ENCODE results near the gene SEC14L2. TPM values are rescaled to one million over a fixed set of nuclear protein-coding genes. Genes with fewer than 3 reads are reported as not detected.

Gene SEC14L2
- total RNA-seq, 1 experiment from 2014 or later = 14.4 TPM

GRCh38 chr22:30405731-30406130, 8.9 kb downstream of the SEC14L2 start:
- DNase-seq (ENCODE audit: low spot score) = no peak
- Histone ChIP-seq H3K36me3 (ENCODE audit: insufficient read depth, low read length, poor library complexity, severe bottlenecking) (peaks cover 21% of the 10 kb centered on the region), H3K4me3 (ENCODE audit: low read depth, low read length, poor library complexity, severe bottlenecking) (no peak overlapping the region), H3K27ac (ENCODE audit: low read depth, low read length, poor library complexity, severe bottlenecking) (no peak overlapping the region), H3K27me3 (replicated peaks; ENCODE audit: insufficient read depth, low read depth, low read length, poor library complexity) (no peaks in the 10 kb centered on the region), H3K4me1 (ENCODE audit: insufficient read depth, low read length, poor library complexity, severe bottlenecking) (no peaks in the 10 kb centered on the region), H3K9me3 (ENCODE audit: low read depth, low read length, poor library complexity, severe bottlenecking) (no peaks in the 10 kb centered on the region)
- no TSS peak for BruUV-seq (replicated peaks)
- no peak for TF ChIP-seq EZH2 (IDR thresholded peaks at IDR 0.05; ENCODE audit: borderline replicate concordance, low read depth, low read length, poor library complexity, severe bottlenecking)
- TF ChIP-seq, protein P1, sequence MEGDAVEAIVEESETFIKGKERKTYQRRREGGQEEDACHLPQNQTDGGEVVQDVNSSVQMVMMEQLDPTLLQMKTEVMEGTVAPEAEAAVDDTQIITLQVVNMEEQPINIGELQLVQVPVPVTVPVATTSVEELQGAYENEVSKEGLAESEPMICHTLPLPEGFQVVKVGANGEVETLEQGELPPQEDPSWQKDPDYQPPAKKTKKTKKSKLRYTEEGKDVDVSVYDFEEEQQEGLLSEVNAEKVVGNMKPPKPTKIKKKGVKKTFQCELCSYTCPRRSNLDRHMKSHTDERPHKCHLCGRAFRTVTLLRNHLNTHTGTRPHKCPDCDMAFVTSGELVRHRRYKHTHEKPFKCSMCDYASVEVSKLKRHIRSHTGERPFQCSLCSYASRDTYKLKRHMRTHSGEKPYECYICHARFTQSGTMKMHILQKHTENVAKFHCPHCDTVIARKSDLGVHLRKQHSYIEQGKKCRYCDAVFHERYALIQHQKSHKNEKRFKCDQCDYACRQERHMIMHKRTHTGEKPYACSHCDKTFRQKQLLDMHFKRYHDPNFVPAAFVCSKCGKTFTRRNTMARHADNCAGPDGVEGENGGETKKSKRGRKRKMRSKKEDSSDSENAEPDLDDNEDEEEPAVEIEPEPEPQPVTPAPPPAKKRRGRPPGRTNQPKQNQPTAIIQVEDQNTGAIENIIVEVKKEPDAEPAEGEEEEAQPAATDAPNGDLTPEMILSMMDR (conservative IDR thresholded peaks at IDR 0.05; ENCODE audit: low read depth, low read length) = no peak
- intact Hi-C loops (cut with micrococcal nuclease; ENCODE audit: unreplicated experiment) = loop anchor here (10.0 kb wide), 1 partner anchor 61 kb away; no protein-coding TSS in a partner anchor
- POLR2A ChIA-PET (ENCODE audit: low non-redundant PET) = interaction anchor here (0.5 kb wide), 1 partner anchor 10 kb away, joined by 4 read pairs; no protein-coding TSS in a partner anchor
- CTCF ChIA-PET = no interaction called here

DNA sequence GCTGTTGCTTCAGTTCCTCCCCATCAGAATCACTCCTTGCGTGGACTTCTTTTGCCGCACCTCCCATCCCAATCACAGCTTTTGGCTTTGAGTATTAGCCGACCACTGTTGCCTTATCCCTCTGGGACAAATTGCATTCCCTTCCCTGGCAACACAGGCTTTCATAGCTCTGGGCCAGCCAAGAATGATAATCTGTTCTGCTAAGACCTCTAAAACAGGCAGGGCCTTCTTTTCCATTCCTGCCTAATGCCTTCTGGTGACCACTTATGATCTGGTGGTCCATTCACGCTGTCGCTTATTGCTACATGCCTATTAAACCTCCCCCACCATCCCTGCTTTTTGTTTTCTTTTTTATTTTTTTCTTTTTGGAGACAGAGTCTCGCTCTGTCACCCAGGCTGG, 9.6 kb downstream of the SEC14L2 start:
- no peak for DNase-seq (ENCODE audit: low spot score)

GRCh38 chr22:30408388-30409102, 11.7 kb downstream of the SEC14L2 start:
- Histone ChIP-seq H3K27ac (ENCODE audit: low read depth, low read length, poor library complexity, severe bottlenecking) (peak overlapping the region; percentile 10), H3K4me1 (ENCODE audit: insufficient read depth, low read length, poor library complexity, severe bottlenecking) (peaks cover 13% of the 10 kb centered on the region), H3K4me3 (ENCODE audit: low read depth, low read length, poor library complexity, severe bottlenecking) (no peak overlapping the region), H3K9me3 (ENCODE audit: low read depth, low read length, poor library complexity, severe bottlenecking) (no peaks in the 10 kb centered on the region), H3K27me3 (replicated peaks; ENCODE audit: insufficient read depth, low read depth, low read length, poor library complexity) (no peaks in the 10 kb centered on the region), H3K36me3 (ENCODE audit: insufficient read depth, low read length, poor library complexity, severe bottlenecking) (peaks cover 30% of the 10 kb centered on the region)
- CTCF ChIA-PET = no interaction called here
- intact Hi-C loops (cut with micrococcal nuclease; ENCODE audit: unreplicated experiment) = loop anchor here (10.0 kb wide), 1 partner anchor 64 kb away; no protein-coding TSS in a partner anchor
- TF ChIP-seq EZH2 (IDR thresholded peaks at IDR 0.05; ENCODE audit: borderline replicate concordance, low read depth, low read length, poor library complexity, severe bottlenecking) = no peak
- TF ChIP-seq, protein P1 (conservative IDR thresholded peaks at IDR 0.05; ENCODE audit: low read depth, low read length) = no peak
- POLR2A ChIA-PET (ENCODE audit: low non-redundant PET) = no interaction called here
- no TSS peak for BruUV-seq (replicated peaks)
- DNase-seq (ENCODE audit: low spot score) = no peak

More for the DNA sequence above, 9.6 kb downstream of the SEC14L2 start:
- H3K36me3 ChIP-seq (ENCODE audit: insufficient read depth, low read length, poor library complexity, severe bottlenecking) = peaks cover 27% of the 10 kb centered on the region
- TSS peak; percentile 9 for BruUV-seq (replicated peaks)
- no peaks in the 10 kb centered on the region for H3K4me1 ChIP-seq (ENCODE audit: insufficient read depth, low read length, poor library complexity, severe bottlenecking)
- H3K27ac ChIP-seq (ENCODE audit: low read depth, low read length, poor library complexity, severe bottlenecking) = no peak overlapping the region
- intact Hi-C loops (cut with micrococcal nuclease; ENCODE audit: unreplicated experiment) = loop anchor here (10.0 kb wide), 1 partner anchor 62 kb away; no protein-coding TSS in a partner anchor
- no peaks in the 10 kb centered on the region for H3K9me3 ChIP-seq (ENCODE audit: low read depth, low read length, poor library complexity, severe bottlenecking)
- TF ChIP-seq EZH2 (IDR thresholded peaks at IDR 0.05; ENCODE audit: borderline replicate concordance, low read depth, low read length, poor library complexity, severe bottlenecking) = no peak
- TF ChIP-seq, protein P1 (conservative IDR thresholded peaks at IDR 0.05; ENCODE audit: low read depth, low read length) = no peak
- no peak overlapping the region for H3K4me3 ChIP-seq (ENCODE audit: low read depth, low read length, poor library complexity, severe bottlenecking)
- POLR2A ChIA-PET (ENCODE audit: low non-redundant PET) = interaction anchor here (0.5 kb wide), 1 partner anchor 11 kb away, joined by 4 read pairs; no protein-coding TSS in a partner anchor
- no peaks in the 10 kb centered on the region for H3K27me3 ChIP-seq (replicated peaks; ENCODE audit: insufficient read depth, low read depth, low read length, poor library complexity)
- CTCF ChIA-PET = no interaction called here
